Keratinocyte (primary cell): ENCODE data around the gene MXI1.

Experiments used
- CTCF ChIP-seq, 3 experiments: IDR thresholded peaks in 1 of 3; conservative IDR thresholded peaks in 1 of 3; optimal IDR thresholded peaks in 1 of 3; 2 replicates in 2 of 3; 3 replicates in 1 of 3; pipeline versions ENCODE3 to v1.5.1; 2011; ENCODE audit warnings: low read length in 3 of 3, mild to moderate bottlenecking in 3 of 3, moderate library complexity in 2 of 3, control low read depth in 1 of 3, inconsistent platforms in 1 of 3; ENCODE audit not compliant: insufficient read depth in 2 of 3; ENCODE audit errors: extremely low read depth in 1 of 3
- EZH2 ChIP-seq: IDR thresholded peaks from one replicate; pipeline ENCODE4 v1.6.1; 2012; ENCODE audit warnings: inconsistent platforms, mild to moderate bottlenecking, low read length, moderate library complexity

GRCh38 chr10:110277591-110277990 is 70.2 kb downstream of the MXI1 start:
- TF ChIP-seq CTCF (optimal IDR thresholded peaks at IDR 0.05 in 1 of 3, IDR thresholded peaks at IDR 0.05 in 1 of 3, conservative IDR thresholded peaks at IDR 0.05 in 1 of 3; ENCODE audit: extremely low read depth in 1 of 3, insufficient read depth in 2 of 3, low read length in 3 of 3) (no peak), EZH2 (no peak)
